Activated CD8-positive, alpha-beta memory T cell treated with anti-CD3 and anti-CD28 coated beads for 1 hour (primary cell): ENCODE measurements around the gene SETD3.

Experiments
- DNase-seq, 2 donors: peaks; one replicate each; pipeline ENCODE4 v3.0.0-alpha.2; 2020; ENCODE audit warnings: low read depth in 1 of 2; ENCODE audit errors: extremely low read depth in 1 of 2

SETD3 gene

DNA sequence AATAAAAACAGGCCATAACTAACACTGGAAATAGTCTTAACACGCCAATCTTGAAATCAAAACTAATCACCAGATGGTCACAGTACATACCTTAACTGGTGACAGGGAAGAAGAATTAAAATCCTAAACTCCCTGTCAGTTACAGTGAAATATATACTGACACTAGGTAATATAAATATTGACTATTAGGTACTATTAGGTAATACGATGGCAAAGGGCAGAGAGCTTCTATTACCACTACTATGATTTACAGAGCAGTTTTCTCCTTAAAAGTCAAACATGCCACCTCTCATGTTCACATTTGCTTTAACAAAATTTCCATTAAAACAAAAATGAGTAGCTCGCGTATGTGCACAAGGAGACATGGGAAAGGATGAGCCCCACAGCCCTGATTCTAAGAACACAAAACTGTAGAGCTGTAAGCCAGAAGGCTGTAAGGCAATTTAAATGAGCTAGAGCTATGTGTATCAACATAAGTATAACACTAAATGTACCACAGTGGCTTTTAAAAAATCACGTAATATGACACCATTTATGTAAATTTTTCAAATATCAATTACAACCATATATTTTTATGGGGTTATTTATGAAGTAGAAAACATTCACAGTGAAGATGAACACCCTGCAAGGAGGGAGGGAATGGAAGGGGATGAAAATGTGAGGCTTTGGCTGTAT lies 19.1 kb downstream of the SETD3 start:
- DNase-seq: no peak

- no peak for DNase-seq
These were observed 19.9 kb downstream of the SETD3 start for GRCh38 chr14:99460793-99461192.

DNA sequence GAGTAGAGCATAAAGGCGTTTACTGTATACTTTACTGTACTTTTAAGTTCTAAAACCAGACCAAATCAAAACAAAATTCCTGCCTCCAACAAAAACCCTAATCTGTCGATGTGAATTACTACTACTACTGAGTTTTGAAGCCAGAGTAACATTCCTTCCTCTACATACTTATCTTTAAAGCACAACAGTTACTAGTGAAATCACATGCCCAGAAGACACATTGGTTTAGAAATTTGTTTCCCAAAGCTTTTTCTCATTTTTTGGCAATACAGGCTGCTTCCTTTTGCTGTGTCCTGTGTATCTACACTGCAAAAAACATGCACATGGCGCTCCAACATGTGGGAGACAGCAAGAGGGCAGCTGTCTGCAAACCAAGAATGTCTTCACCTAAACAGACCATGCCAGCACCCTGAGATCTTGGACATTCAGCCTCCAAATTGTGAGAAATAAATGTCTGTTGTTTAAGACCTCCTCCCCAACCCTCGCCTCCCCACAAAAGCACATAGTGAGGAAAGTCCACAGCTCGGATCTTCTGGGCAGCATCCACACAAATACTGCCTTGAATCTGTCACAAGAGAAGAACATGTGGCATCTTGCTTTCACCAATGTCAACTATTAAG lies 21.1 kb downstream of the SETD3 start:
- DNase-seq: no peak

- no peak for DNase-seq
These were observed 26.4 kb downstream of the SETD3 start for GRCh38 chr14:99454246-99454645.

DNA sequence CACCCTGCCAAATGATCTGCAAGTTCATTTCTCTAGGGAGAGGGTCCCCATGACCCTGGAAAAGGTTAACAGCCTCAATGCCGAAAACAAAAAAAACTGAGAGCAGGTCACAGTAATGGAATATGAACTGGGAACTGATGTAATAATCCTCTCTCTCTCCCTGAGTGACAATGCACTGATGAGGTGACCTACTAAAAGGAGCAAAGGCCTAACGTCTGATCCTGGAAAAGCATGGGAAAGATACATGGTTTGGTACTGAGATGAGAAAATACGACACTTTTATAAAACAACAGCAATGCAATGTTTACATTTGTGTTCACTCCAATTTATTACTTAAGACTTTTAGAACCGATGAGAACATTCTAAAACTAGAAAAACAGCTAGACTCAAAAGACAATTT lies 27.7 kb downstream of the SETD3 start:
- DNase-seq: no peak

GRCh38 chr14:99451234-99451633 lies 29.4 kb downstream of the SETD3 start:
- DNase-seq: no peak

- DNase-seq: no peak
These were observed 30.4 kb downstream of the SETD3 start for GRCh38 chr14:99450266-99450665.

GRCh38 chr14:99447739-99448138 lies 32.9 kb downstream of the SETD3 start:
- DNase-seq: no peak

DNA sequence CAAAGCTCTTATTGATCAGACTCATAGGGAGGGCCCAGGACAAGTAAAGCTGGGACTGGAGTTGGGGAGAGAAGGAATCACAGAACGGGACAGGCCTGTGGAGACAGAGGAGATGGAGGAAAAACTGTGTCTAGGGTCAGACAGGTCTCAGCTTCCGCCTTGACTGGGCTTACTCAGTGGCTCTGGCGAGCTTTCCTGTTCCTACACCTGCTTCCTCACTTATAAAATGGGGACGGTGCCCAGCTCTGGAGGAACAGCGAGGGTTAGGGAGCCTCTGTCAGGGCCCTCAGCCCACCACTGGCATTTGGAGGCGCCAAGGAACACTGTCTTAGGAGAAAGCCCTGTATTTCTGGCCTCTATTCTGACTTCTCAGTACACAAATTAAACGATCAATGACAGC lies 34.7 kb downstream of the SETD3 start:
- no peak for DNase-seq

- DNase-seq: no peak
These were observed 38.7 kb downstream of the SETD3 start for GRCh38 chr14:99441918-99442317.

DNA sequence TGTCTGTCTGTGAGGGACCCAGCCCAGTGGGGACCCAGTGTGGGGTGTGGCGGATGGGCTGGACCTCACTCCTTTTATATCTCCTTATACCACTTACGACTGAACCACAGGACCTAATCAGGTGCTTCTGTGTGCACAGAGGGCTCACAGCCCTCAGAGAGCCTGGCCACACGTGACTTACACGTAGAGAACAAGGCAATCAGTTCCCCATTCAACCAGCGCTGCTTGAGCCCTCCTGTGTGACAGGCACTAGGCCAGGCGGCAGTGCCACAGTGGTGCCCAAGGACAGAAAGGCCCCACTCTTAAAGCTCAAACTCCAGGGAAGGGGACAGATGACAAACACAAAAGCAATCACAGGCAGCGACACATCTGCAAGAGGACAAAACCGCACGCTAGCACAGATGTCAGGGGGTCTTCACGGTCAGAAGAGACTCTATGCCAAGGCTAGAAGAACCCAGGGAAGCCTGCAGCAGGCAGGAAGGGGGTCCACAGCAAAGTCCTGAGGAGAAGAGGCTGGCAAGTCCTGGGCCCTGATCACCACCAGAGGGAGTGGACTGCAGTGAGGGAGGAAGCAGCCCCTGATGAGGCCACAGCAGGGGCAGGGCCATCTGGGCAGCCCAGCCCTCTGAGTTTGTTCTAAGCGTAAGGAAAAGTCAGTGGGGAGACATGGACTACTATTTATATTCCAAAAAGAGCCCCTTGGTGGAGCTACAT lies 39.3 kb downstream of the SETD3 start:
- DNase-seq: no peak

DNA sequence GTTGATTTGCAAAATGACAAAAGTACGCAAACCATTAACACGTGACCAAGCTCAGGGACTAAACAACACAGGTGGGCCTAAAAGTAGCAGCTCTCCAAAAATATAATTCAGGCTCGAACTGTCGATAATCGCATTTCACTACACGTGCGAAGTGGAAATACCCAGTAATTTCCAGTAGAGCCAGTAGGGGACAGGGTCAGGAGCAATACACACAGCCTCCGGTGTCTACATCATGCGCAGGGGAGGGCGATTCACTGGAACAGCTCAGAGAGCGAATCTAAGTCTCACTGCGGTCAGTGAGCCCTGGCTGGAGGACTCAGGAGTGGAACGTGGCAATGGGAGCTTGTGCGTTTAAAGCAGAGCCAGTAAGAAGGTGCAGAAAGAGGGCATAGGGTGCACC lies 40.4 kb downstream of the SETD3 start:
- no peak for DNase-seq

DNA sequence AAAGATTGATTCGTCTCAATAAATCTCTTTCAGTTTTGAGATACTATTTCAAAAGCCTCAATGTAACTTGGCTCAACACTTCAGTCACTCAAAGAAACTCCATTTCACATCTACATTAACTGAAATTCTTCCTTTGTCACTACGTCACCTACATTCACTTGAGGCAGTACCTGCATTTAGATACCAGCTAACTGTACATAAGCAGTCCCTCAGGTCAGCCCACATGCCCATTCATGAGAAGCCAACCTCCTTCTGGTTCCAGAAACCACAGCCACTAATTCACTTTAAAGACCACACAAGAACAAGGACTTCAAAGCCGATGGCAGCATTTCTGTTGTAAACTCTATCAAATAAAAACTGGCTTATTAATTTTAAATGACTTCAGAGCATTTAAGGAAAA lies 43.0 kb downstream of the SETD3 start:
- no peak for DNase-seq

GRCh38 chr14:99436247-99437180 lies 44.1 kb downstream of the SETD3 start:
- no peak for DNase-seq

DNA sequence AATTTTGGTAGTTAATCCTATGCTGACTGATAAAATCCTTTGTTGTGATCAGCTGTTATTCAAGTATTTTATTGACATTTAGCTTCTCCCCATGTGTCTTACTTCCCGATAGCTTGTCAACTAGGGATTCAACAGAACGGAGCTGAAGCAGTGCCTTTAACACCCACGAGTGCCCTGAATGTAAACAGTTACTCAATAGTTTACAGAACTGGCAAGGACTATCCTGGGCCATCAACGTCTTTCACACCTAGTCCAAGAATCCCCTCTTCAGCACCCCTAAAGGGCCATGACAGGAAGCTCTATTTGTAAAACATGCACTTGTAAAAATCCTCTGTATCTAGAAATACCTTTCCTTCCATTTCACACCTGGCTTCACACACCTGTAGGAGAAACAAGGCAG lies 45.3 kb downstream of the SETD3 start:
- no peak for DNase-seq

DNA sequence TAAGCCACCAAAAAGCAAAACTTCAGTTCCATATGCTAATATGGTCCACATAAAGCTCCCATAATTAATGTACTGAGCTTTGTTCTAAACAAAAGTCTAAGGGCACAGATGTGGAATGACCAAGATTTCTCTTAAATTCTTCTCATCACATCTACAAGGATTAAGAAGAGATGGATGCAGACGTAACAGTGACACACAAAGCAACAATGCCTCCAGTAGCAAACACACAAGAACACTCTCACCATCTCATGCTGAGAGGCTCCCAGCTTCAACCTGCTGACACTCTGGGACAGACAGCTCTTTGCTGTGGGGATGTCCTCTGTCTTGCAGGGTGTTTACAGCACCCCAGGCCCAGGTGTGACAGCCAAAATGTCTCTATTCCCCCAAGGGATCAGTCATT lies 48.2 kb downstream of the SETD3 start:
- DNase-seq: no peak

- no peak for DNase-seq
These were observed 48.7 kb downstream of the SETD3 start for GRCh38 chr14:99431986-99432385.

DNA sequence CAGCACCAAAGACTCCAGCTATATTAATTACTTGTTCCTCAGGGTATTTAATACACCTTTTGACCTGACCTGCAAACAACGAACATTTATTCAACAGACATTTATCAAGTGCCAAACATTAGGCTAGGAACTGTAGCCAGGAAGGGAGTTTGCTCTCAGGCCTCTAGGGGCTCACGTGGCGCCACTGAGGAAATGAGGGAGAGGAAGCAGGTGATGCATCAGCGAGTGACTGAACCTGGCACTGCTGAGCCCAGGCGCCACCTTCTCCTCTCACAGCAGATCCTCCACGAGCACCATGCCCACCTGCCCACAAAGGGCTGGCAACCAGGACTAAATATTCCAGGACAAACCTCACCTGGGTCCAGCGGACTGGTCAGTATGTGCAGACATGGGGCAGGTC lies 50.2 kb downstream of the SETD3 start:
- no peak for DNase-seq

DNA sequence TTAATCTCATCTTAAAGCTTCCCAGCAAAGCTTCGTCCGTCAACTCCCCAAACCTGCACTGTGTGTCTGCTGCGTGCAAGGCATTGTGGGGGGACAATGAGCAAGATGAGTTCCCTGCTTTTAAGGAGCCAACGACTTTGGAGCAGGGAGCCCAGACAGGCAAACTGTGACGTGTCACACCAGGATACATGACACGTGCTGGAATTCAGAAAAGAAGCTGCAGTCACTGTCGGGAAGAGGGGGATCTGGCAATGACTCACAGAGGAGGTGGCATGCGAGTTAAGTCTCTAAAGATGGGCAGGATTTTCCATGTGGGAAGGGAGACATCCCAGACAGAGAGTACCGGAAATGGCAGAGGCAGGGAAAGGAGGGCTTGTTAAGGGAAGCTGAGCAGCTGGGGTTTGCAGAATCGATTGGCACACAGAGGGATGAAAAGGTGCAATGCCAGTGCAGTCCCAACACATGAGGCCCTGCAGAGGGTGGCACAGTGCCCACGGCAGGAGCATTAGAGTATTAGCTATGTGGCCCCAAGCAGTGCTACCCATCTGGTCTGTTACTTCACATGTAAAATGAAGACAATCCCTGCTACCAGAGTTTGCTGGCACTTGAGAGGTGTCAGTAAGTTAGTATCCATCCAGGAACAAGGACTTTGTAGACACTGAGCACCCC lies 52.9 kb downstream of the SETD3 start:
- no peak for DNase-seq

- DNase-seq: no peak
These were observed 53.8 kb downstream of the SETD3 start for GRCh38 chr14:99426813-99427346.
